ENCODE data around the gene SIGLEC12.

The SIGLEC12 gene

DNA sequence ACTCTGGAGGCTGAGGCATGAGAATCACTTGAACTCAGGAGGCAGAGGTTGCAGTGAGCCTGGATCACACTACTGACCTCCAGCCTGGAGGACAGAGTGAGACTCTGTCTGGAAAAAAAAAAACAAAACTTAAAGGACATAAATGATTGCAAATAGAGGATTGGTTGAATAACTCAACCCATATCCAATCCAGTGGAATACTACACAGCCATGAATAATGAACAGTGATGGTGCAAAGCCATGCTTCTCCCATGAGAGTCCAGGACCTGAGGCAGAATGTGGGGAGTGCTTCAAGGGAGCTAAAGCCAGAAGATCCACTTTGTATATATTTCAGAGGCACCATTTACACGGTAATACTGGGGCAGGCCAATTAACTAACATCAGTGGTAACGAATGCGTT lies 25.4 kb downstream of the SIGLEC12 start:
- CTCF ChIA-PET, result interaction anchor here (1.1 to 7.0 kb wide), 3 partner anchors 9 to 183 kb away, joined by 3 to 92 read pairs (median 3); no protein-coding TSS in a partner anchor
- no peak overlapping the region for H3K27ac ChIP-seq (ENCODE audit: insufficient read depth in 1 of 2, low read depth in 1 of 2, low read length in 2 of 2, poor library complexity in 1 of 2, severe bottlenecking in 2 of 2)

DNA sequence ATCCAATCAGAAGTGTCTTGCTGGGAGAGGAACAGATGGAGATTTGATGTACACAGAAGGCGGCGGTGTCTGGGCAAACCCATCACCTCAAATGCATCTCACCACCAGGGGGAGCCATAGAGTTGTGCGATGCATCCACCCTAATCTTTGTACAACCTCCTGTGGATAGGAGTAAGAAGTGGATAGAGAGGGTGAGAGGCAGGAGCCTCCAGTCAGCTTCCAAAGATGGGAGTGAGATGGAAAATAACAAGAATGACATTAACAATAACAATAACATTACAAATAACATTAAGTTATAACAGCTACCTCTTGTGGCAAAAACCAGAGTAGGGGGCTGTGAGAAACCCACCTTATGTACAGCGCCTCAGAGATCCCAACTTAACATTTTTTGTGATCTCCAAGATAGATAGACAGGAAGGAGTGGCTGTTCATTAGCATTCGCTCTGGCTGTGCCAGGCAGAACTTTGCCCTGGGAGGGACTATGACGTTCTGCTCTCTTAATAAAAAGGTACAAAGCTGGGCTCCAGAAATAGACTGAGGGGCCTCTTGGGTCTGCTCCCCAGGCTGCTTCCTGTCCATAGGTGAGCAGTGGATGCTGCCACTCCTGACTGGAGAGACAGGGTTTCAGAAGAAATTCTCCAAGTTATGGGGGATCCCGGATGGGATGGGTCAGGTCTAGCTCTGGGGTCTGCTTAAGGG lies 28.4 kb downstream of the SIGLEC12 start:
- DNase-seq, result peak; percentile 72 to 86 (median 81)
- Histone ChIP-seq H3K27ac (ENCODE audit: insufficient read depth in 1 of 2, low read depth in 1 of 2, low read length in 2 of 2, poor library complexity in 1 of 2, severe bottlenecking in 2 of 2) (no peak overlapping the region), H3K4me3 (ENCODE audit: control insufficient read depth in 1 of 7, extremely low read depth in 1 of 7, insufficient read depth in 4 of 7, low read depth in 2 of 7, low read length in 6 of 7) (no peak overlapping the region), H3K27me3 (replicated peaks in 2 of 5; ENCODE audit: control insufficient read depth in 4 of 5, insufficient read depth in 5 of 5, low read length in 4 of 5) (peaks cover 0 to 12% (median 5%) of the 10 kb centered on the region in 5 experiments), H3K36me3 (ENCODE audit: control insufficient read depth in 4 of 4, insufficient read depth in 4 of 4, low read length in 3 of 4) (no peaks in the 10 kb centered on the region), H3K9me3 (ENCODE audit: control extremely low read depth in 1 of 5, control insufficient read depth in 4 of 5, insufficient read depth in 2 of 5, low read depth in 1 of 5, low read length in 4 of 5) (peaks cover 0 to 4% (median 0%) of the 10 kb centered on the region in 5 experiments), H3K4me1 (ENCODE audit: control extremely low read depth in 1 of 4, control insufficient read depth in 4 of 4, insufficient read depth in 4 of 4, low read length in 3 of 4) (peaks cover 0 to 24% (median 10%) of the 10 kb centered on the region in 4 experiments)
- ChIA-PET CTCF (interaction anchor here (0.5 to 7.0 kb wide), 46 partner anchors 9 to 1355 kb away, joined by 3 to 92 read pairs (median 4); partner anchors contain the start of gene ZNF175), POLR2A (no interaction called here)
- WGBS (ENCODE audit: insufficient coverage), result 69% methylated on average over 3 of the region's 7 CpGs

More for the DNA sequence above, 25.4 kb downstream of the SIGLEC12 start:
- Histone ChIP-seq H3K4me1 (ENCODE audit: control extremely low read depth in 1 of 4, control insufficient read depth in 4 of 4, insufficient read depth in 4 of 4, low read length in 3 of 4) (peaks cover 0 to 6% (median 0%) of the 10 kb centered on the region in 4 experiments), H3K27me3 (replicated peaks in 2 of 5; ENCODE audit: control insufficient read depth in 4 of 5, insufficient read depth in 5 of 5, low read length in 4 of 5) (peaks cover 0 to 25% (median 12%) of the 10 kb centered on the region in 5 experiments), H3K9me3 (ENCODE audit: control extremely low read depth in 1 of 5, control insufficient read depth in 4 of 5, insufficient read depth in 2 of 5, low read depth in 1 of 5, low read length in 4 of 5) (peaks cover 0 to 4% (median 0%) of the 10 kb centered on the region in 5 experiments), H3K4me3 (ENCODE audit: control insufficient read depth in 1 of 7, extremely low read depth in 1 of 7, insufficient read depth in 4 of 7, low read depth in 2 of 7, low read length in 6 of 7) (no peak overlapping the region), H3K36me3 (ENCODE audit: control insufficient read depth in 4 of 4, insufficient read depth in 4 of 4, low read length in 3 of 4) (no peaks in the 10 kb centered on the region)
- 90% methylated on average over 3 of the region's 3 CpGs for WGBS (ENCODE audit: insufficient coverage)
- no peak for DNase-seq
- POLR2A ChIA-PET, result no interaction called here

DNA sequence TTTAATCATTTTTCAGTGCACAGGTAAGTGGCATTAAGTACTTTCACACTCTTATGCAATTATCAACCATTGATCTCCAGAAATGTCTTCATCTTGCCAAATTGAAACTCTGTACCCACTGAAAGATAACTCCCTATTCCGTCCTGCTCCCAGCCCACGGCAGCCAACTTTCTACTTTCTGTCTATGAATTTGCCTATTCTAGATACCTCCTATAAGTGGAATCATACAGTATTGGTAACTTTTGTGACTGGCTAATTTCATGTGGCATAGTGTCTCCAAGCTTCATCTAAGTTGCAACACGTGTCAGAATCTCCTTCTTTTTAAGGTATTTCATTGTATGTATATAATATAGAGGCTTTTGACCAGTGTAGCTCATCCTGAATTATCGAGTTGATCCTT lies 29.0 kb downstream of the SIGLEC12 start:
- Histone ChIP-seq H3K4me1 (ENCODE audit: control extremely low read depth in 1 of 4, control insufficient read depth in 4 of 4, insufficient read depth in 4 of 4, low read length in 3 of 4) (peaks cover 4 to 29% (median 16%) of the 10 kb centered on the region in 4 experiments), H3K9me3 (ENCODE audit: control extremely low read depth in 1 of 5, control insufficient read depth in 4 of 5, insufficient read depth in 2 of 5, low read depth in 1 of 5, low read length in 4 of 5) (peaks cover 0 to 4% (median 0%) of the 10 kb centered on the region in 5 experiments), H3K27me3 (replicated peaks in 2 of 5; ENCODE audit: control insufficient read depth in 4 of 5, insufficient read depth in 5 of 5, low read length in 4 of 5) (peaks cover 0 to 10% (median 5%) of the 10 kb centered on the region in 5 experiments), H3K27ac (ENCODE audit: insufficient read depth in 1 of 2, low read depth in 1 of 2, low read length in 2 of 2, poor library complexity in 1 of 2, severe bottlenecking in 2 of 2) (no peak overlapping the region), H3K36me3 (ENCODE audit: control insufficient read depth in 4 of 4, insufficient read depth in 4 of 4, low read length in 3 of 4) (no peaks in the 10 kb centered on the region), H3K4me3 (ENCODE audit: control insufficient read depth in 1 of 7, extremely low read depth in 1 of 7, insufficient read depth in 4 of 7, low read depth in 2 of 7, low read length in 6 of 7) (no peak overlapping the region)
- CTCF ChIA-PET, result interaction anchor here (0.6 to 7.0 kb wide), 34 partner anchors 10 to 206 kb away, joined by 3 to 92 read pairs (median 5); partner anchors contain the start of gene ZNF175
- WGBS (ENCODE audit: insufficient coverage), result 0% methylated on average over 1 of the region's 4 CpGs
- POLR2A ChIA-PET, result no interaction called here
- DNase-seq, result no peak

DNA sequence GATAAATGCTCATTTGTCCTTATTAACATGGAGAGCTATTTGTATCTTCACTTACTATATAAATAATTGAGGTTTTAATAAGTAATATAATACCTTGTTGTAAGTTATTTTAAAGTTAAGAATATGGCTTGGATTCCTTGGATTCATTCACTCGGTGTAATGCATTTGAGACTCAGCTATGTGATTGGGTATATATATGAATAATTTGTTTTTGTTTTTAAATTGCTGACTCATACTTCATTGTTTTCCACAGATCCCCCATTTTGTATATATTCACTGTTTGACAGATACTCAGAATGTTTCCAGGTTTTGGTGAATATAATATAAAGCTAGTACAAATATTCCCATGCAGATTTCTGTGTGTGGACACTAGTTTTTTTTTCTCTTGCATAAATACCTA lies 30.1 kb downstream of the SIGLEC12 start:
- Histone ChIP-seq H3K27me3 (replicated peaks in 2 of 5; ENCODE audit: control insufficient read depth in 4 of 5, insufficient read depth in 5 of 5, low read length in 4 of 5) (peaks cover 0 to 10% (median 5%) of the 10 kb centered on the region in 5 experiments), H3K4me3 (ENCODE audit: control insufficient read depth in 1 of 7, extremely low read depth in 1 of 7, insufficient read depth in 4 of 7, low read depth in 2 of 7, low read length in 6 of 7) (no peak overlapping the region), H3K27ac (ENCODE audit: insufficient read depth in 1 of 2, low read depth in 1 of 2, low read length in 2 of 2, poor library complexity in 1 of 2, severe bottlenecking in 2 of 2) (no peak overlapping the region), H3K36me3 (ENCODE audit: control insufficient read depth in 4 of 4, insufficient read depth in 4 of 4, low read length in 3 of 4) (no peaks in the 10 kb centered on the region), H3K9me3 (ENCODE audit: control extremely low read depth in 1 of 5, control insufficient read depth in 4 of 5, insufficient read depth in 2 of 5, low read depth in 1 of 5, low read length in 4 of 5) (peaks cover 0 to 4% (median 0%) of the 10 kb centered on the region in 5 experiments), H3K4me1 (ENCODE audit: control extremely low read depth in 1 of 4, control insufficient read depth in 4 of 4, insufficient read depth in 4 of 4, low read length in 3 of 4) (peaks cover 13 to 40% (median 23%) of the 10 kb centered on the region in 4 experiments)
- no peak for DNase-seq
- ChIA-PET CTCF (interaction anchor here (0.5 to 7.0 kb wide), 14 partner anchors 10 to 300 kb away, joined by 3 to 92 read pairs (median 4); no protein-coding TSS in a partner anchor), POLR2A (no interaction called here)
- WGBS (ENCODE audit: insufficient coverage), result no CpG with 5 or more reads among the region's 1 CpG

DNA sequence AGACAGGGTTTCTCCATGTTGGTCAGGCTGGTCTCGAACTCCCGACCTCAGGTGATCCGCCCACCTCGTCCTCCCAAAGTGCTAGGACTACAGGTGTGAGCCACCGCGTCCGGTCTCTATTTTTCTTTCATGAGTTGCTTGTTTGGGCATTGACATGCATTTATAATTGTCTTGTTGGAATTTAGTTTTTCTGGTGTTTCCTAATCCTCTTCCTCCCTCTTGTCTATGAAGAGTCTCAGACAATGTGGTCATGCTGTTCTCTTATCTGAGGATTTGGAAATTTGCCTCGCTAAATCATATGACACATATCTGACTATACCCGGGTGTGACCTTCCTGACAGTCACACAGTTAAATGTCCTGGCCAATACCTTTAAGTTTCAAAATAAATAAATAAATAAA lies 30.6 kb downstream of the SIGLEC12 start:
- peaks cover 0 to 10% (median 5%) of the 10 kb centered on the region in 5 experiments for H3K27me3 ChIP-seq (replicated peaks in 2 of 5; ENCODE audit: control insufficient read depth in 4 of 5, insufficient read depth in 5 of 5, low read length in 4 of 5)

DNA sequence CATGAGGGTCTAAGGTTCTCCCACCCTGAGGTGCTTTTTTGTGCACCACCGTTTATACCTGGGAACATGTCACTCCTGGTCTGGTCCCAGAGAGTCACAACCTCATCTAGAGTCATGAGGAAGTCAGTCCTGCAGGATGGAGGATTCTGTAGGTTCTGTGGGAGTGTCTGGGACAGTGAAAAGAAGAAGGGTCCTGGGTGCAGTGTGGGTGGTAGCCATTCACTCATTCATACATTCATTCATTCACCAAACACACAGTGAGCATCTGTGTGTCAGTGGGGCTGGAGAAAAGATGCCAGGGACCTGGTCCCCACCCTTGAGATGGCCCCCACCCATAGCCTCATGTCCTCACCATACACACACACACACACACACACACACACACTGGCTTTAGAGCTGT lies 32.0 kb downstream of the SIGLEC12 start:
- POLR2A ChIA-PET, result no interaction called here
- WGBS (ENCODE audit: insufficient coverage), result 86% methylated on average over 1 of the region's 1 CpG
- DNase-seq, result no peak
- Histone ChIP-seq H3K4me3 (ENCODE audit: control insufficient read depth in 1 of 7, extremely low read depth in 1 of 7, insufficient read depth in 4 of 7, low read depth in 2 of 7, low read length in 6 of 7) (no peak overlapping the region), H3K9me3 (ENCODE audit: control extremely low read depth in 1 of 5, control insufficient read depth in 4 of 5, insufficient read depth in 2 of 5, low read depth in 1 of 5, low read length in 4 of 5) (no peaks in the 10 kb centered on the region), H3K36me3 (ENCODE audit: control insufficient read depth in 4 of 4, insufficient read depth in 4 of 4, low read length in 3 of 4) (no peaks in the 10 kb centered on the region), H3K27ac (ENCODE audit: insufficient read depth in 1 of 2, low read depth in 1 of 2, low read length in 2 of 2, poor library complexity in 1 of 2, severe bottlenecking in 2 of 2) (no peak overlapping the region), H3K4me1 (ENCODE audit: control extremely low read depth in 1 of 4, control insufficient read depth in 4 of 4, insufficient read depth in 4 of 4, low read length in 3 of 4) (peaks cover 13 to 48% (median 24%) of the 10 kb centered on the region in 4 experiments), H3K27me3 (replicated peaks in 2 of 5; ENCODE audit: control insufficient read depth in 4 of 5, insufficient read depth in 5 of 5, low read length in 4 of 5) (peaks cover 0 to 8% (median 5%) of the 10 kb centered on the region in 5 experiments)
- CTCF ChIA-PET, result interaction anchor here (1.0 to 1.5 kb wide), 2 partner anchors 33 to 46 kb away, joined by 3 to 5 read pairs; no protein-coding TSS in a partner anchor

More for the DNA sequence above, 30.6 kb downstream of the SIGLEC12 start:
- ChIA-PET POLR2A (no interaction called here), CTCF (interaction anchor here (0.8 to 7.0 kb wide), 13 partner anchors 10 to 211 kb away, joined by 3 to 92 read pairs (median 4); no protein-coding TSS in a partner anchor)
- no peak for DNase-seq
- H3K9me3 ChIP-seq (ENCODE audit: control extremely low read depth in 1 of 5, control insufficient read depth in 4 of 5, insufficient read depth in 2 of 5, low read depth in 1 of 5, low read length in 4 of 5), result no peaks in the 10 kb centered on the region
- H3K4me3 ChIP-seq (ENCODE audit: control insufficient read depth in 1 of 7, extremely low read depth in 1 of 7, insufficient read depth in 4 of 7, low read depth in 2 of 7, low read length in 6 of 7), result no peak overlapping the region
- WGBS (ENCODE audit: insufficient coverage), result 100% methylated on average over 4 of the region's 9 CpGs
- peaks cover 13 to 46% (median 24%) of the 10 kb centered on the region in 4 experiments for H3K4me1 ChIP-seq (ENCODE audit: control extremely low read depth in 1 of 4, control insufficient read depth in 4 of 4, insufficient read depth in 4 of 4, low read length in 3 of 4)
- H3K36me3 ChIP-seq (ENCODE audit: control insufficient read depth in 4 of 4, insufficient read depth in 4 of 4, low read length in 3 of 4), result no peaks in the 10 kb centered on the region
- H3K27ac ChIP-seq (ENCODE audit: insufficient read depth in 1 of 2, low read depth in 1 of 2, low read length in 2 of 2, poor library complexity in 1 of 2, severe bottlenecking in 2 of 2), result no peak overlapping the region

DNA sequence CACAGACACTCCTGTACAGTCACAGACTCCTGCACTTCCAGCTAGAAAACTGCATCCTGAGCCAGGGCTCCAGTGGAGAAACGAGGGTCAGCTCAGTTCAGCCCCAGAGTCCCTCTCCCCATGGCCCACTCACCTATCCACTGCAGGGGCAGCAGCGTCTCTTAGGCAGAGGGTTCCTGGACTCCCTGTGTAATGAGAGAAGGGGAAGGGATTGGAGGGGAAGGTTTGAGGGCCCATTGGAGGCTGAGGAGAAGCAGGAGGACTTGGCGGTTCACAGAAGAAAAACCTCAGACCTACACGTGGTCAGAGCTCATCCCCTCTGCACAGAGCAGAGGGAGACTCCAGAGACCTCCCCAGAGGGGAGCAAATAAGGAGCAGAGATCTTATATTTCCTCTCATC lies 32.4 kb downstream of the SIGLEC12 start:
- Histone ChIP-seq H3K9me3 (ENCODE audit: control extremely low read depth in 1 of 5, control insufficient read depth in 4 of 5, insufficient read depth in 2 of 5, low read depth in 1 of 5, low read length in 4 of 5) (no peaks in the 10 kb centered on the region), H3K4me1 (ENCODE audit: control extremely low read depth in 1 of 4, control insufficient read depth in 4 of 4, insufficient read depth in 4 of 4, low read length in 3 of 4) (peaks cover 16 to 48% (median 25%) of the 10 kb centered on the region in 4 experiments), H3K27me3 (replicated peaks in 2 of 5; ENCODE audit: control insufficient read depth in 4 of 5, insufficient read depth in 5 of 5, low read length in 4 of 5) (peaks cover 0 to 5% (median 2%) of the 10 kb centered on the region in 5 experiments), H3K36me3 (ENCODE audit: control insufficient read depth in 4 of 4, insufficient read depth in 4 of 4, low read length in 3 of 4) (no peaks in the 10 kb centered on the region), H3K4me3 (ENCODE audit: control insufficient read depth in 1 of 7, extremely low read depth in 1 of 7, insufficient read depth in 4 of 7, low read depth in 2 of 7, low read length in 6 of 7) (no peak overlapping the region), H3K27ac (ENCODE audit: insufficient read depth in 1 of 2, low read depth in 1 of 2, low read length in 2 of 2, poor library complexity in 1 of 2, severe bottlenecking in 2 of 2) (no peak overlapping the region)
- no peak for DNase-seq
- CTCF ChIA-PET, result interaction anchor here (0.8 to 1.5 kb wide), 6 partner anchors 15 to 184 kb away, joined by 3 to 5 read pairs (median 4); no protein-coding TSS in a partner anchor
- no CpG with 5 or more reads among the region's 4 CpGs for whole genome bisulfite sequencing (ENCODE audit: insufficient coverage)
- POLR2A ChIA-PET, result no interaction called here

Data from common myeloid progenitor, CD34-positive (primary cell).